ENCODE data around the gene KRTAP5-5. TPM values are rescaled to one million over a fixed set of nuclear protein-coding genes. Genes with fewer than 3 reads are reported as not detected.

The KRTAP5-5 gene
- total RNA-seq, 1 experiment from 2014 or later = not detected

DNA sequence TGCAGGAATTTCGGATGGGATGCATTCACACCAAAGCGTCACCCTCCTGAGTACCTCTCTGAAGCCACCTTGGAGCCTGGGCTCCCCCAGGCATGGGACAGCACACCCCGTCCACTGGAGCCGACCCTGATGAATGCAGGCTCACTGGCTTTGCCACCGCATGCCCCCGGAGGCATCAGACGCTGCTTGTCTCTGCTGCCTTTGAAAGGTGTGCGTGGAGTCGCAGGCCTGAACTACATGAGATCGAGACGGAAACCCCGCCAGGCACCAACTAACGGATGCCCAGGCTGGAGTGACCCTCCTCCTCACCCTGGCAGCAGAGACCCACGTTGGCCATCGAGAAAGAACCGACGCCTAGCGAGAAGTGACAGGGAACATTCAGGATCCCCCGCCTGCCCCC, 22.5 kb downstream of the KRTAP5-5 start (continued):
- TF ChIP-seq, protein P1, sequence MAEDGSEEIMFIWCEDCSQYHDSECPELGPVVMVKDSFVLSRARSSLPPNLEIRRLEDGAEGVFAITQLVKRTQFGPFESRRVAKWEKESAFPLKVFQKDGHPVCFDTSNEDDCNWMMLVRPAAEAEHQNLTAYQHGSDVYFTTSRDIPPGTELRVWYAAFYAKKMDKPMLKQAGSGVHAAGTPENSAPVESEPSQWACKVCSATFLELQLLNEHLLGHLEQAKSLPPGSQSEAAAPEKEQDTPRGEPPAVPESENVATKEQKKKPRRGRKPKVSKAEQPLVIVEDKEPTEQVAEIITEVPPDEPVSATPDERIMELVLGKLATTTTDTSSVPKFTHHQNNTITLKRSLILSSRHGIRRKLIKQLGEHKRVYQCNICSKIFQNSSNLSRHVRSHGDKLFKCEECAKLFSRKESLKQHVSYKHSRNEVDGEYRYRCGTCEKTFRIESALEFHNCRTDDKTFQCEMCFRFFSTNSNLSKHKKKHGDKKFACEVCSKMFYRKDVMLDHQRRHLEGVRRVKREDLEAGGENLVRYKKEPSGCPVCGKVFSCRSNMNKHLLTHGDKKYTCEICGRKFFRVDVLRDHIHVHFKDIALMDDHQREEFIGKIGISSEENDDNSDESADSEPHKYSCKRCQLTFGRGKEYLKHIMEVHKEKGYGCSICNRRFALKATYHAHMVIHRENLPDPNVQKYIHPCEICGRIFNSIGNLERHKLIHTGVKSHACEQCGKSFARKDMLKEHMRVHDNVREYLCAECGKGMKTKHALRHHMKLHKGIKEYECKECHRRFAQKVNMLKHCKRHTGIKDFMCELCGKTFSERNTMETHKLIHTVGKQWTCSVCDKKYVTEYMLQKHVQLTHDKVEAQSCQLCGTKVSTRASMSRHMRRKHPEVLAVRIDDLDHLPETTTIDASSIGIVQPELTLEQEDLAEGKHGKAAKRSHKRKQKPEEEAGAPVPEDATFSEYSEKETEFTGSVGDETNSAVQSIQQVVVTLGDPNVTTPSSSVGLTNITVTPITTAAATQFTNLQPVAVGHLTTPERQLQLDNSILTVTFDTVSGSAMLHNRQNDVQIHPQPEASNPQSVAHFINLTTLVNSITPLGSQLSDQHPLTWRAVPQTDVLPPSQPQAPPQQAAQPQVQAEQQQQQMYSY (CRISPR knock-in tag; IDR thresholded peaks at IDR 0.05) = no peak
- no peak for TF ChIP-seq ATF2 (CRISPR knock-in tag; IDR thresholded peaks at IDR 0.05; ENCODE audit: borderline replicate concordance, low read depth)
- no peak for TF ChIP-seq JAZF1 (CRISPR knock-in tag; IDR thresholded peaks at IDR 0.05)
- no peak for TF ChIP-seq ZNF232 (CRISPR knock-in tag; IDR thresholded peaks at IDR 0.05)
- TF ChIP-seq, protein P2, sequence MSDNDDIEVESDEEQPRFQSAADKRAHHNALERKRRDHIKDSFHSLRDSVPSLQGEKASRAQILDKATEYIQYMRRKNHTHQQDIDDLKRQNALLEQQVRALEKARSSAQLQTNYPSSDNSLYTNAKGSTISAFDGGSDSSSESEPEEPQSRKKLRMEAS (CRISPR knock-in tag; IDR thresholded peaks at IDR 0.05) = no peak

DNA sequence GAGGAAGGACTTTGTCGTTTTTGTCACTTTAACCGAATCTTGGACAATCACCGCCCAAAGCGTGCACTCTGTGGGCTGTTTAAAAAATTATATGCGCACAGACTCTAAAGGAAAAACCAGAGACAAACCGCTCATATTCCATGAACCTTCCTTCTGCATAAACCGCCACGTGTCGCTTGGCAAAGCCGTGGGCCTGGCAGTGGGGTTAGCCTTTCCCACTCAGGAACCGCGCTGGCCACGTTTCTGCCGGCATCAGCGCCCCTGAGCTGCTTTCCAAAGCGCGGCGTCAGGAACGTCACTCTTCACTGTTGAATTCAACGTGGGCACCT, 22.8 kb downstream of the KRTAP5-5 start:
- no peak overlapping the region for H3K4me3 Mint-ChIP-seq
- H3K27me3 Mint-ChIP-seq (ENCODE audit: low read depth) = peaks cover 18% of the 10 kb centered on the region
- POLR2A ChIA-PET = interaction anchor here (0.6 kb wide), 2 partner anchors 352 to 726 kb away, joined by 3 read pairs; no protein-coding TSS in a partner anchor
- no peaks in the 10 kb centered on the region for H3K4me1 Mint-ChIP-seq
- H3K36me3 Mint-ChIP-seq = no peaks in the 10 kb centered on the region
- ATAC-seq (no peak), DNase-seq (ENCODE audit: low spot score) (no peak)
- no peak overlapping the region for H3K27ac Mint-ChIP-seq
- no peak for TF ChIP-seq ZNF416 (CRISPR knock-in tag; IDR thresholded peaks at IDR 0.05)
- no peak for TF ChIP-seq TEAD1 (CRISPR knock-in tag; IDR thresholded peaks at IDR 0.05)
- TF ChIP-seq NR1H2 (CRISPR knock-in tag; IDR thresholded peaks at IDR 0.05) = no peak
- no peak for TF ChIP-seq SMAD4 (CRISPR knock-in tag; IDR thresholded peaks at IDR 0.05)
- no peak for TF ChIP-seq HMGA2 (CRISPR knock-in tag; IDR thresholded peaks at IDR 0.05)
- TF ChIP-seq IRF2 (CRISPR knock-in tag; IDR thresholded peaks at IDR 0.05; ENCODE audit: borderline replicate concordance, low read depth) = no peak
- CTCF ChIA-PET = interaction anchor here (0.6 to 4.3 kb wide), 120 partner anchors 9 to 769 kb away, joined by 3 to 190 read pairs (median 5); partner anchors contain the start of genes CTSD, IFITM10, KRTAP5-2 and KRTAP5-5
- H3K9me3 Mint-ChIP-seq = no peaks in the 10 kb centered on the region

- DNase-seq (ENCODE audit: low spot score) (peak; percentile 88), ATAC-seq (peak; percentile 82)
- Mint-ChIP-seq H3K4me3 (no peak overlapping the region), H3K9me3 (no peaks in the 10 kb centered on the region), H3K27ac (no peak overlapping the region), H3K4me1 (no peaks in the 10 kb centered on the region), H3K36me3 (no peaks in the 10 kb centered on the region), H3K27me3 (ENCODE audit: low read depth) (peaks cover 21% of the 10 kb centered on the region)
- POLR2A ChIA-PET = interaction anchor here (0.6 kb wide), 2 partner anchors 352 to 725 kb away, joined by 3 read pairs; no protein-coding TSS in a partner anchor
- CTCF ChIA-PET = interaction anchor here (0.6 to 4.3 kb wide), 125 partner anchors 9 to 768 kb away, joined by 3 to 190 read pairs (median 5); partner anchors contain the start of genes CTSD, IFITM10, KRTAP5-2 and KRTAP5-5
- no peak for TF ChIP-seq E2F4 (CRISPR knock-in tag; IDR thresholded peaks at IDR 0.05; ENCODE audit: borderline replicate concordance, low read depth)
- peak; percentile 31; the same call in 1 of the 2 replicates for TF ChIP-seq ETV6 (CRISPR knock-in tag; IDR thresholded peaks at IDR 0.05)
- TF ChIP-seq, protein P3, sequence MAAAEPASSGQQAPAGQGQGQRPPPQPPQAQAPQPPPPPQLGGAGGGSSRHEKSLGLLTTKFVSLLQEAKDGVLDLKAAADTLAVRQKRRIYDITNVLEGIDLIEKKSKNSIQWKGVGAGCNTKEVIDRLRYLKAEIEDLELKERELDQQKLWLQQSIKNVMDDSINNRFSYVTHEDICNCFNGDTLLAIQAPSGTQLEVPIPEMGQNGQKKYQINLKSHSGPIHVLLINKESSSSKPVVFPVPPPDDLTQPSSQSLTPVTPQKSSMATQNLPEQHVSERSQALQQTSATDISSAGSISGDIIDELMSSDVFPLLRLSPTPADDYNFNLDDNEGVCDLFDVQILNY (CRISPR knock-in tag; IDR thresholded peaks at IDR 0.05) = 0 out of 2 replicates have a peak, but pooled peaks have one; percentile 40
- 0 out of 2 replicates have a peak, but pooled peaks have one; percentile 23 for TF ChIP-seq GABPB1 (CRISPR knock-in tag; IDR thresholded peaks at IDR 0.05)
- no peak for TF ChIP-seq PRRX2 (CRISPR knock-in tag; IDR thresholded peaks at IDR 0.05)
- 0 out of 2 replicates have a peak, but pooled peaks have one; percentile 15 for TF ChIP-seq ZNF281 (CRISPR knock-in tag; IDR thresholded peaks at IDR 0.05)
- TF ChIP-seq, protein P2 (CRISPR knock-in tag; IDR thresholded peaks at IDR 0.05) = peak; percentile 52; the same call in 1 of the 2 replicates
- TF ChIP-seq CBFB (CRISPR knock-in tag; IDR thresholded peaks at IDR 0.05; ENCODE audit: low read depth) = no peak
- TF ChIP-seq FOXP4 (CRISPR knock-in tag; IDR thresholded peaks at IDR 0.05) = 0 out of 2 replicates have a peak, but pooled peaks have one; percentile 12
These were observed 23.4 kb downstream of the KRTAP5-5 start for GRCh38 chr11:1652771-1653540.
